NB4 (cell line): ENCODE data around the gene SPOCK2.

Experiments used
- MYC ChIP-seq: IDR thresholded peaks from 2 replicates; pipeline ENCODE4 v1.6.1; 2011; ENCODE audit warnings: low read depth, low read length
- POLR2A ChIP-seq: IDR thresholded peaks from 2 replicates; pipeline ENCODE4 v1.6.1; 2011; ENCODE audit warnings: mild to moderate bottlenecking; ENCODE audit not compliant: insufficient read length; ENCODE audit errors: extremely low read depth
- TF ChIP-seq, protein P1 (sequence below): IDR thresholded peaks from one replicate; pipeline ENCODE4 v1.5.1; 2012; ENCODE audit warnings: low read depth, low read length
- TF ChIP-seq, protein P2 (sequence below): IDR thresholded peaks from 2 replicates; pipeline ENCODE4 v1.6.1; 2011; ENCODE audit warnings: low read depth, low read length

DNA sequence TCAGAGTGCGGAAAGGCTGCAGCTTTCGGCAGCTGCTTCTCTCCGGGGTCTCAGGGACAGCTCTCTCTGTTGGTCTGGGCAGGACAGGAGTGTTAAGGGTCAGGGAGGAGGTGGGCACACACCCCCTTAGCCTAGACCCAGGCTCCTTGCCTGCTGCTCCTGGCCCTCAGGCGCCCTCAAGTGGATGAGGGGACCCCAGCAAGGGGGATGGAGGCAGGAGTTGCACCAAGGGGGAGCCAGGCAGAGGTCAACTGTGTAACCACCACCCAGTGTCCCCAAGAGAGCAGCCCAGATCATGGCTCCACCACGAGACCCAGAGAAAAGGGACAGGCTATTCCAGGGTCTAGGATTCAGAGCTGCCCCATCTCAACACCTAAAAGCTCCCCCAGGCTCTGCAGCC is 26.9 kb downstream of the SPOCK2 start:
- TF ChIP-seq POLR2A: no peak
- TF ChIP-seq, protein P1, sequence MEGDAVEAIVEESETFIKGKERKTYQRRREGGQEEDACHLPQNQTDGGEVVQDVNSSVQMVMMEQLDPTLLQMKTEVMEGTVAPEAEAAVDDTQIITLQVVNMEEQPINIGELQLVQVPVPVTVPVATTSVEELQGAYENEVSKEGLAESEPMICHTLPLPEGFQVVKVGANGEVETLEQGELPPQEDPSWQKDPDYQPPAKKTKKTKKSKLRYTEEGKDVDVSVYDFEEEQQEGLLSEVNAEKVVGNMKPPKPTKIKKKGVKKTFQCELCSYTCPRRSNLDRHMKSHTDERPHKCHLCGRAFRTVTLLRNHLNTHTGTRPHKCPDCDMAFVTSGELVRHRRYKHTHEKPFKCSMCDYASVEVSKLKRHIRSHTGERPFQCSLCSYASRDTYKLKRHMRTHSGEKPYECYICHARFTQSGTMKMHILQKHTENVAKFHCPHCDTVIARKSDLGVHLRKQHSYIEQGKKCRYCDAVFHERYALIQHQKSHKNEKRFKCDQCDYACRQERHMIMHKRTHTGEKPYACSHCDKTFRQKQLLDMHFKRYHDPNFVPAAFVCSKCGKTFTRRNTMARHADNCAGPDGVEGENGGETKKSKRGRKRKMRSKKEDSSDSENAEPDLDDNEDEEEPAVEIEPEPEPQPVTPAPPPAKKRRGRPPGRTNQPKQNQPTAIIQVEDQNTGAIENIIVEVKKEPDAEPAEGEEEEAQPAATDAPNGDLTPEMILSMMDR: peak; percentile 47
- TF ChIP-seq MYC: no peak
- TF ChIP-seq, protein P2, sequence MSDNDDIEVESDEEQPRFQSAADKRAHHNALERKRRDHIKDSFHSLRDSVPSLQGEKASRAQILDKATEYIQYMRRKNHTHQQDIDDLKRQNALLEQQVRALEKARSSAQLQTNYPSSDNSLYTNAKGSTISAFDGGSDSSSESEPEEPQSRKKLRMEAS: no peak
